Vein endothelial cell (primary cell): ENCODE results near the gene ZNF90. TPM values are rescaled to one million over a fixed set of nuclear protein-coding genes. Genes with fewer than 3 reads are reported as not detected.

Experiments used
- small RNA-seq: library from RNA; depleted of rRNA; stranded (forward); fragments of <200 nt; gene quantifications from one replicate; pipeline ENCODE3, GENCODE V24; 2012
- total RNA-seq: library from RNA; depleted of rRNA; stranded (reverse); fragments of >200 nt; gene quantifications from 2 replicates; pipeline ENCODE4 v1.2.3, GENCODE V29; 2012

The ZNF90 gene
- 0.65 and 1.5 TPM in 2 replicates for total RNA-seq

DNA sequence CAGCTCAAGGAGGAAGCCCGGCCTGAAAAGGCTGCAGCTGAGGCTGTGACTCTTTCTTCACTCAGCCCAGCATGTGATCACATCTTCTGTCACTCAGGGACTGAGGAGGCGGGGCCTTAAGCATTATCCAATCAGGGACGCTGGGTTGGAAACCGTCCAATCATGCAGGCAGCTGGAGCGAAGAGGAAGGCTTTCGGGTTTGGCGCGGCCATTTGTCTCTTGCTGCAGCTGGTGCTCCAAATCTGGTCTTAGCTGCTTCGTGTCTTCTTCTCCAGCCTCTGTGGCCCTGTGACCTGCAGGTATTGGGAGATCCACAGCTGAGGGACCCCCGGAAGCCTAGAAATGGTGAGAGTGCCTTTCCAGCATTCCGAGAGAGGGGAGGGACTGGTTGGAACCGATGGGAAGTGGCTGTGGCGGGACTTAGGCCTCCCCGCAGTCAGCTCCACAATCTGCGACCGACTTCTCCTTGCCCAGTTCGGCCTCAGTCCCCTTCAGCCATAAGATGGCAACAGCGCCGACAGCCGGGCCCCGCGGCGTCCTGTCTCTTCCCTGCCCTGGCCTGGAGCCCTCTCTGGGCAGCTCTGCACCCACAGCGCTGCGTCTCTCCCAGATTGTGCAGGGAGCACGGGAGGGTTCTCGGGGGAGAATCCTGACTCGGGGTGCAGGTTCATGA is at the start of gene ZNF90:
Gene ZNF90, plus strand, starts transcription at position 210 of the 673 bp plus-strand sequence. Its CDS starts 133 bp downstream, at position 343.

GRCh38 chr19:20039203-20039723 is 38.5 kb upstream of the ZNF90 start, which contains the start of gene ZNF682:
ZNF682 (minus strand) TSS chr19:20039505; CDS start chr19:20039345, 160 bp downstream.

DNA sequence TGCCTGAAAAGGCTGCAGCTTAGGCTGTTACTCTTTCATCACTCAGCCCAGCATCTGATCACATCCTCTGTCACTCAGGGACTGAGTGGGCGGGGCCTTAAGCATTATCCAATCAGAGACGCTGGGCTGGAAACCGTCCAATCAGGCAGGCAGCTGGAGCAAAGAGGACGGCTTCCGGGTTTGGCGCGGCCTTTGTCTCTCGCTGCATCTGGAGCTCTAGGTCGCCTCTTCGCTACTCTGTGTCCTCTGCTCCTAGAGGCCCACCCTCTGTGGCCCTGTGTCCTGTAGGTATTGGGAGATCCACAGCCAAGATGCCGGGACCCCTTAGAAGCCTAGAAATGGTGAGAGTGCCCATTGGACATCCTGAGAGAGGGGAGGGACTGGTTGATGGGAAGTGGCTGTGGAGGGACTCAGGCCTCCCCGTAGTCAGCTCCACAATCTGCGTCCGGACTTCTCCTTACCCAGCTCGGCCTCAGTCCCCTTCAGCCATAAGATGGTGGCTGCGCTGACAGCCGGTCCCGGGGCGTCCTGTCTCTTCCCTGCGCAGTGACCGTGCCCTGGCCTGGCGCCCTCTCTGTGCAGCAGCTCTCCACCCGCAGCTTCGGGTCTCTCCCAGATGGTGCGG is 89.3 kb downstream of the ZNF90 start, which contains the start of gene ZNF486:
Gene ZNF486, plus strand, starts transcription at position 195 of the 625 bp plus-strand sequence. Its CDS starts 117 bp downstream, at position 312.

Small RNA genes within 50 kb of the gene (small RNA-seq; reads per million reads assigned to genes)
- gene AC006539.3: not detected

Other genes starting within 250 kb of the ZNF90 start
- gene ZNF253, start 212.1 kb upstream of the ZNF90 start, total RNA-seq: 6.5 and 6.7 TPM in 2 replicates
- 5.9 and 12.8 TPM in 2 replicates for gene ZNF93, start 177.1 kb upstream of the ZNF90 start, total RNA-seq
- gene ZNF682, start 38.5 kb upstream of the ZNF90 start, total RNA-seq: 1.6 and 6.3 TPM in 2 replicates
- 7.2 and 8.5 TPM in 2 replicates for gene ZNF486, start 89.2 kb downstream of the ZNF90 start, total RNA-seq